Femur (tissue), 1 donor: Measurements from ENCODE around the gene SERAC1.
"Not testable (repeated sequence)": the region's sequence is repeated elsewhere in the genome, so short reads cannot be mapped to it uniquely, and the experiment has no call there.

Experiments
- DNase-seq: peaks from one replicate; pipeline ENCODE4 v3.0.0-alpha.2; 2017

SERAC1 gene

DNA sequence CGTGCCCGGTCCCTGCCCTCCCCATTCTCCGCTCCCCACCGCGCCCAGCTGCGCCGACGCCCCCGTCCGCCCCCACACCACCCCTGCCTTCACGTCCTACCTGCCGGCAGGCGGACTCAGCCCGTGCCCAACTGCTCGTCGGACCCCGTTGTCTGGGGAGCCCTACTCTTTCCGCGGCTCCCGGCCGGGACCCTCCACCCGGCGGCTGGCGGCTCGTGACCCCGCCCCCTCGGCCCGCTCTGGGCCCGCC is at the start of gene SERAC1:
Gene SERAC1, minus strand, starts transcription at position 223 of the 250 bp plus-strand sequence. CDS start 9,899 bp downstream, outside the sequence.
- DNase-seq, result no peak

DNA sequence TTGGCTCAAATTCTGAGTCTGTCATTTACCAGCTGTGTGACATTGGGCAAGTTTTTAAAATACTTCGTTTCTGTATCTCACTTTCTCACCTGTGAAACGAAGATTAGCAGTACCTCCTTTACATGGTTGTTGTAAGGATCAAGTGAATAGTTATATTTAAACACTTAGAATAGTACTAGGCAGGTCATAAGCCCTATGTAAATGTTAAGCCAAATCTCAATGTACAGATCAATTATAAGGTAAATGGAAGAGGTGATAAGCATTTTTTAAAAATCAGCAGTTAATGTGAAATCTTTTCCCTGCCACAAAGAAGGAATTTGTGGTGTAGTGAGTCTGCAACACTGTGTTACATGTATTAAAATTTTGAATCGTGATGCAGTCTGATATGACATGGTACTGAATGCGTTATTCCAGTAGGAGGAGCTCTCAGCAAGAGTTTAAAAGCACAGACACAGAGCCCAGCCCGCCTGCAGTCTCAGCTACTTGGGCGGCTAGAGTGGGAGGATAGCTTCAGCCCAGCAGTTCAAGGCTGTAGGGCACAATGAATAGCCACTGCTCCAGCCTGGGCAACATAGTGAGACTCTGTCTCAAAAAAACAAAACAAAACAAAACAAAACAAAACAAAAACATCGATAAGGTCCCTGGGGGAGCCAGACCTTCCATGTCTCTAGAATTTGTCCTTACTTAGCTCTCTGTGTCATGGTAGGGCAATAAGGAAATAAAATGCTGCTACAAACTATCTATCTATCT is 46.0 kb upstream of the SERAC1 start:
- peak; percentile 65 for DNase-seq

DNA sequence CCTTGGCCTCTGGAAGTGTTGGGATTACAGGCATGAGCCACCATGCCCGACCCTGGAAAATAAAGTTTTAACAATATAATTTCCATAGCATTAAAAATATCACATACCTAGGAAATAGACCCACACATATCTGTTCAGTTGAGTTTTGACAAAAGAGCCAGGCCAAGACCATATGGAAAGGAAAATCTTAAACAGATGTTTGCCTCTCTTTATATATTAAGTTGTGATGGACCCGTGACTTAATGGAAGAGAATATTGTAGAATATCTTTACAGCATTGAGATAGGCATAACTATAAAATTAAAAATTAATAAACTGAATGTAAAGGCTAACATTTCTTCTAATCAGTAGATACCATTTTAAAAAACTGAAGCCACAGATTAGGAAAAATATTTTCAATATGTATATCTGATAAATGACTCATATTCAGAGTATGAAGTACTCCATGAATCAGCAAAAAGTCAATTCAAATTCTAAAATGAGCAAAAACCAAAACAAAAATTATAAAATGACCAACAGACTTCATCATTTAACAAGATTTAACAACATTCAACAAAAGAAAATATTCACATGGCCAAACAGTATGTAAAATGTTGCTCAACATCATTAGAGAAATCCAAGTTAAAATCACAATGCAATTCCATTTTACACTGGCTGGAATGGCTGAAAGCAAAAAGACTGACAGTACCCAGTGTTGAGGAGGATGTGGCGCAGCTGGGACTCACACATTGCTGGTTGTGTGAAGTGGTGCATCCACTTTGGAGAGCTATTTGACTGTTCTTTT is 43.4 kb upstream of the SERAC1 start:
- no peak for DNase-seq

DNA sequence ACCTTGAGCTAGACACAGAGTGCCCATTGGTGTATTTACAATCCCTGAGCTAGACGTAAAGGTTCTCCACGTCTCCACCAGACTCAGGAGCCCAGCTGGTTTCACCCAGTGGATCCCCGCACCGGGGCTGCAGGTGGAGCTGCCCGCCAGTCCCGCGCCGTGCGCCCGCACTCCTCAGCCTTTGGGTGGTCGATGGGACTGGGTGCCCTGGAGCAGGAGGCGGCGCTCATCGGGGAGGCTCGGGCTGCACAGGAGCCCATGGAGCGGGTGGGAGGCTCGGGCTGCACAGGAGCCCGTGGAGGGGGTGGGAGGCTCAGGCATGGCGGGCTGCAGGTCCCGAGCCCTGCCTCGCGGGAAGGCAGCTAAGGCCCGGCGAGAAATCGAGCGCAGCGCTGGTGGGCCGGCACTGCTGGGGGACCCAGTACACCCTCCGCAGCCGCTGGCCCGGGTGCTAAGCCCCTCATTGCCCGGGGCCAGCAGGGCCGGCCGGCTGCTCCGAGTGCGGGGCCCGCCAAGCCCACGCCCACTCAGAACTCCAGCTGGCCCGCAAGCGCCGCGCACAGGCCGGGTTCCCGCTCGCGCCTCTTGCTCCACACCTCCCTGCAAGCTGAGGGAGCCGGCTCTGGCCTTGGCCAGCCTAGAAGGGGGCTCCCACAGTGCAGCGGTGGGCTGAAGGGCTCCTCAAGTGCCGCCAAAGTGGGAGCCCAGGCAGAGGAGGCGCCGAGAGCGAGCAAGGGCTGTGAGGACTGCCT is 41.7 kb upstream of the SERAC1 start:
- not testable (repeated sequence) for DNase-seq

DNA sequence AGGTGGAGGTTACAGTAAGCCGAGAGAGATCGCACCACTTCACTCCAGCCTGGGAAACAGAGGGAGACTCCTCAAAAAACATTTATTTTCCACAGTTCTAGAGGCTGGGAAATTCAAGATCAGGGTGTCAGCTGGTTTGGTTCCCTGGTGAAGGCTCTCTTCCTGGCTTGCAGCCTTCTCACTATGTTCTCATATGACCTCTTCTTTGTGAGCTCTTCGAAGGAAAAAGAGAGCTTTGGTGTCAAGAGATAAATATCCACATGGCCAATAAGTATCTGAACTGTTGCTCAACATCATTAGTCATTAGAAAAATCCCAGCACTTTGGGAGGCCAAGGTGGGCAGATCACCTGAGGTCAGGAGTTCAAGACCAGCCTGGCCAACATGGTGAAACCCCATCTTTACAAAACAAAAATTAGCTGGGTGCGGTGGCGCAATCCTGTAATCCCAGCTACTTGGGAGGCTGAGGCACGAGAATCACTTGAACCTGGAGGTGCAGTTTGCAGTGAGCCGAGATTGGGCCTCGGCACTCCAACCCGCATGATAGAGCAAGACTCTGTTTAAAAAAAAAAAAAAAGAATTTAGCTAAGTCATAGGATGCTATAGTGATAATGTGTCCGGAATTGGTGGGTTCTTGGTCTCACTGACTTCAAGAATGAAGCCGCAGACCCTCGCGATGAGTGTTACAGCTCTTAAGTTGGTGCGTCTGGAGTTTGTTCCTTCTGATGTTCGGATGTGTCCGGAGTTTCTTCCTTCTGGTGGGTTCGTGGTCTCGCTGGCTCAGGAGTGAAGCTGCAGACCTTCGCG is 40.4 kb upstream of the SERAC1 start:
- DNase-seq, result not testable (repeated sequence)

DNA sequence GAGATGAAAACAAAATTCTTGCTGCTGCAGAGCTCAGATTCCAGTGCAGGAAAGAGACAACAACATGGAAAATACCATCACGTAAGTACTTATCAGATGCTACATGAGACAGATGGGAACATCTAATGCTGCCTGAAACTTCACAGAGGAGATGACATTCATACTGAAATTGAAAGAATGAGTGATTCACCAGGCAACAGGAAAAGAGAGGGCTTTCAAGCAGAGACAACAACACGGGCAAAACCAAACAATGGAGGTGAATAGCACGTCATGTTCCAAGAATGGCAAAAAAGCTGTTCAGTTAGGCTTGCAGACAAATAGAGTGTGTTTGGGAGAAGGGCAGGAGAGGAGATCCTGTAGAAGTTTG is 39.3 kb upstream of the SERAC1 start:
- no peak for DNase-seq

DNA sequence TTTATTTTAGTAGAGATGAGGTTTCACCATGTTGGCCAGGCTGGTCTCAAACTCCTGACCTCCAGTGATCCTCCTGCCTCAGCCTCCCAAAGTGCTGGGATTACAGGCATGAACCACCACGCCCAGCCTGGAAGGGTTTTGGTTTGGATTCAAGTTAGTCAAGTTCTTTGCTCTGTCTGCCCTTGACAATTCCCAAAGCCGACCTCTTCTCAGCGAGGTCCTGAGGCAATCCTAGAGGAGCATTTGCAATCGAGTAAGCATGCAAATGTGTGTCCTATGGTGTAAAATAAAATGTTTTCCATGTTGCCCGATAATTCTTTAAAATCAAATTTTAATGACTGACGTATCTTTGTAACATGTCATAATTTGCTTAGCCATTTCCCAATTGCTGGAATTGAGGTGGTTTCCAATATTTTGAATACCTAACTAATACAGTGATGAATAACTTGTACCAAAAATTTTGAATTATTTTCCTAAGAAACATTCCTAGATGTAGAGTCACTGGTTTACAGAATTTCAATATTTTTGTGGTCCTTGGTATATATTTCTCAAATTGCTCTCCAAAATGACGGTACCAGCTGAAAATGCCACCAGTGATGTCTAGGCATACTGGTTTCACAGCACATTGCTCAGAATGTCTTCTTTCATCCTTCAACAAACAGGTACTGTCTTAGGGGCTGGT is 38.8 kb upstream of the SERAC1 start:
- DNase-seq, result no peak

DNA sequence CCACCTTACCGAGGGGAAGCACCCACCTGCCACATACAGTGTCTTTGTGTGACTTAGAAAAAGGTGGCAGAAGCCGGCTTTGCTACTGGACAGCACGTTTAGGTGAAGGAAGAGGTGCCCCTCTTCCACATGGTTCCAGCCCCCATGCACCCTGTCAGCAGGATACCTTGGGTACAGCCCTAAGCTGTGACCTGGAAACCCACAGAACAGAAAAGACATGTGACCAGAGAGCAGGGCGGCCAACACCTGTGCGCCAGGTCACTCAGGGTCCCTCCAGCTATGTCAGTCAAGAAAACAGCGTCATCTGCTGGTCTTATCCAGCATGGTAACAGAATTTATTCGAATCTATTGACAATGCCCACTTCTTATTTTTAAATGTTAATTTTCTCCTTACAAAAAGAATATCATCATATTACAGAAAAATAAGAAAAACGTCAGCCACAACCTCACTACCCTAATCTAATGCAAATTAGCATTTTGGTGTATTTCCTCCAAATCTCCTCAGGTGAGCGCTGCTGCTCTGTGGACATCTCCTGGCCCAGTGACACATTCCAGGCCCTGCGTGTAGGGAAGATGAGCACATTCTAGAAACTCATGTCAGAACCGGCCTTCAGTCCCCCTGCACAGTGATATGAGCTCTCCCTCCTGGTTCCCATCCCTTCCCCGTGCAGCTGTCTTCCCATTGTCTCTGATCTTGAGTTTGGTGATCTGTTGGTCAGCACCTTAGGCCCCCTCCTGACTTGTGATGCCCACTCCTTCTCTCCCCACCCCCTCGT is 37.3 kb upstream of the SERAC1 start:
- no peak for DNase-seq

DNA sequence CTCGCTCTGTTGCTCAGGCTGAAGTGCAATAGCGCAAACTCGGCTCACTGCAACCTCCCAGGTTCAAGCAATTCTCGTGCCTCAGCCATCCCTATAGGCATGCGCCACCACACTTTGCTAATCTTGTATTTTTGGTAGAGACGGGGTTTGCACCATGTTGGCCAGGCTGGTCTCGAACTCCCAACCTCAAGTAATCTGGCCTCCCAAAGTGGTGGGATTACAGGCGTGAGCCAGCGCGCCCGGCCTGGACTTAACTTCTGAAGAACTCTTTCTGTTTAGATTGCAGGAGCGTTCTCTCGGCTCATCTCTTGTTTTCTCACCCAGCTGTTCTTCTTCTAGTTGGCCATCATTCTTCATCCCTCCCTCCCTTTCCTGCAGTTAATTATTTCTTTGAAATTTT is 30.4 kb upstream of the SERAC1 start:
- no peak for DNase-seq

DNA sequence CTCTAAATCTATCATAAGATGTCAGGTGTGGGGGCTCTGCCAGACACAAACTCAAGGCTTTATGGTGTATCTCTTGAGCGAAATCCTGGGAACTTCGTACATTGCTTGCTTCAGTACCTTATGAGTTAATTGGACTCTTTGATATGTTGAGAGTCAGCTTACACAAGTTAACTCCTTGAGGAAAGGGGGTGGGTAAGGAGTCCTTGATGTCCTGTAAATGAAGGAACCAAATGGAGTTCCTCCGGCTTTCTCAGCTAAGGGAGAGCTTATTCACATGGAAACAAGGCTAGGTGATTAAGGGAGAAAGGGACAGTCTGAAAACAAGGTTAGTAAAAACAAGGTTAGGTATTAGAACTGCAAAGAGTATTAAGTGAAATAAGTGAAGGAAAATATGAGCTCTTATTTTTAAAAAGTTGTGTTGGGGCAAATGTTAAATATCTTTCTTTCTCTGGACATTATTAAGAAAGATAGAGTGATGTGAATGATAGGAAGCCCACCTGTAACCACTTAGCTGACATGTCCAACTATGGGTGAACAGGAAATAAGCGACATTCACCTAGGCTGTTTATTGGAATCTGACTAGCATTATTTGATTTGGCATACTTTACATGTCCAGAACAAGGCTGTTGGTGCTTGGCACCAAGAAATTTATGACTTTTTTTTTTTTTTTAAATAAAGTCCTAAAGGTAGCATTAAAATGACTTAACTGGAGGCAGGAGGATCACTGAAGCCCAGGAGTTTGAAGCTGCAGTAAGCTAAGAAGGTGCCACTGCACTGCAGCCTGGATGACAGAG is 26.6 kb upstream of the SERAC1 start:
- no peak for DNase-seq

DNA sequence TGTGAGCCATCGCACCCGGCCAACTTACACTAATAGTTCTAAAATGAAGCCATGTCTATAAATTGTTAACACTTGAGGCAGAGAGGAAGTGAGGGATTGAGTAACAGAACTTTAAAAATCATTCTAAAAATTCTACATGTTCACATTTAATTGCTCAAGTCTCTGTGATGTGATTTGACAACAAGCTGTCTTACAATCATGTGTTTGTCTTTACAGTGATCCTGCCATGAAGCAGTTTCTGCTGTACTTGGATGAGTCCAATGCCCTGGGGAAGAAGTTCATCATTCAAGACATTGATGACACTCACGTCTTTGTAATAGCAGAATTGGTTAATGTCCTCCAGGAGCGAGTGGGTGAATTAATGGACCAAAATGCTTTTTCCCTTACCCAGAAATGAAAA is 23.7 kb upstream of the SERAC1 start:
- DNase-seq, result no peak

DNA sequence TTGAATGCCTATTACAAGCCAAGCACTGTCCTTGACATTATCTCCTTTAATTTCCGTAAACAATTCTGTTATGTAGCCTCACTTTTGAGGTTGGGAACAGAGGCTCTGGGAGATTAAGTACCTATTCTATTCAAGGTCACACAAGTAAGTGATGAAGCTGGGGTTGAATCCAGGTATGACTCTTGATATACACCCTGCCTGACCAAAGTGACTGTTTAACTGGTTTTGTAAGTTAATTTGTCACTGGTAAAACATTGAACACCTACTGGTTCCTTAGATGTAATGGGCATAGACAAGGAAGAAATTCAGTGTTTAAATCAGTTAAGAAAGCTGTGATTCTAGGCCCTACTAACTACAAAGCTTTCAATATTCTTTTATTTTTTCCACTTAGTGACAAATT is 23.0 kb upstream of the SERAC1 start:
- no peak for DNase-seq

DNA sequence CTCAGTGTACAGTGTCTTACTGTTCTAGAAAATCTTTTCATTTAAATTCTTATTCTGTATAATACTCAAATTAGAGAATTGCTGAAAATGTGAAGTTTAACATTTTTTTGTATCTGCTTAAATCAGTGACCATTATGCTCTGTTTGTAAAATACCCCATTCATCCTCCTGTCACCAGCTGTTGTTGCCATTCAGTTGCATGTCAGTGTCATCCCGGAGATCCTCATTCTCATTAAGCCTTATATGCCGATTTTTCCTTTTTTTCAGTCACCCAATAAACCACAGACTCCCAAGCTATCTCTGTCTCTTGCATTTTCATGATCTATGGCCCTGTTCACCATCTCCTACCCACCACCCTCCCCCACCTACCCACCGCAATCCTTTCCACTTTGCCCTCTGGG is 20.5 kb upstream of the SERAC1 start:
- DNase-seq, result no peak

DNA sequence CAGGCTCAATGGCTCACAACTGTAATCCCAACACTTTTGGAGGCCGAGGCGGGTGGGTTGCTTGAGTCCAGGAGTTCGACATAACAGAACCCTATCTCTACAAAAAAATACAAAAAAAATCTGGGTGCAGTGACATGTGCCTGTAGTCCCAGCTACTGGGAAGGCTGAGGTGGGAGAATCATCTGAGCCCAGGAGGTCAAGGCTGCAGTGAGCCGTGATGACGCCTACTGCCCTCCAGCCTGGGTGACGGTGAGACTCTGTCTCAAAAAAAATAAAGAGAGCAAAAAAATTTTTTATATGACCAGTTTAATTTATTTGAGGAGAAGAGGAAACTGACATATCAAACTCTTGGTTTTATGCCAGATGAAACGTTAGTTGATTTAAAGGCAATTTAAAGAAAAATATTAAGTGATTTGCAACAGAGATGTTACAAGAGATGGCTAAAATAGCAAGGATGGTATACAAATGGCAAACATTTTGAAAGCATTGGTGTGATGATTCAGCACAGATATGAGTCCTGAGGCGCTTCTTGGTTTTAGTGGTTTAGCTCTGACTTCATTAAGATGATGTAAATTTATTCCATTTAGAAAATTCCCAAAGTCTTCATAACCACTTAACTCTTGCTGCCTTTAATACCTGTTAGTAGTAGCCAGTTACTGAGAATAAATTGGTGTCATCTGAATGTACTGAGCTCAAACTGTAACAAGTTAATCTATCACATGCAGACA is 17.8 kb upstream of the SERAC1 start:
- no peak for DNase-seq

DNA sequence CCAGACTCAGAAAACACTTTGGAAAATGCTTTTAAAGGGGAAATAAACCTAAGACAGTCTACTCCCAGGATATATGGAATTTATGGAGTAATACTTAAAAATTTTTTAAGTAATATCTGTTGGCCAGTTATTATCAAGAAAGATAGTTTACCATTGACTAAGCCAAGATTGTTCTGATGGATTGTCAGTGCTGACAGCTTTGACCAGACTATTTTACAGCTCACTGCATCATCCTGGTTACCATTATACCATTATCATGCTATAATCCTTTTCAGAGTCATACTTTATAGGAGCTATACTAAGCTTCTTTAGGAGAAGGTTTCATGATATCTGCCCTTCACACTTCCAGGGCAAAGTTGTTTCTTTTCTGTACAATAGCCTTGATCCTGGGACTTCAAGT is 16.5 kb upstream of the SERAC1 start:
- no peak for DNase-seq

DNA sequence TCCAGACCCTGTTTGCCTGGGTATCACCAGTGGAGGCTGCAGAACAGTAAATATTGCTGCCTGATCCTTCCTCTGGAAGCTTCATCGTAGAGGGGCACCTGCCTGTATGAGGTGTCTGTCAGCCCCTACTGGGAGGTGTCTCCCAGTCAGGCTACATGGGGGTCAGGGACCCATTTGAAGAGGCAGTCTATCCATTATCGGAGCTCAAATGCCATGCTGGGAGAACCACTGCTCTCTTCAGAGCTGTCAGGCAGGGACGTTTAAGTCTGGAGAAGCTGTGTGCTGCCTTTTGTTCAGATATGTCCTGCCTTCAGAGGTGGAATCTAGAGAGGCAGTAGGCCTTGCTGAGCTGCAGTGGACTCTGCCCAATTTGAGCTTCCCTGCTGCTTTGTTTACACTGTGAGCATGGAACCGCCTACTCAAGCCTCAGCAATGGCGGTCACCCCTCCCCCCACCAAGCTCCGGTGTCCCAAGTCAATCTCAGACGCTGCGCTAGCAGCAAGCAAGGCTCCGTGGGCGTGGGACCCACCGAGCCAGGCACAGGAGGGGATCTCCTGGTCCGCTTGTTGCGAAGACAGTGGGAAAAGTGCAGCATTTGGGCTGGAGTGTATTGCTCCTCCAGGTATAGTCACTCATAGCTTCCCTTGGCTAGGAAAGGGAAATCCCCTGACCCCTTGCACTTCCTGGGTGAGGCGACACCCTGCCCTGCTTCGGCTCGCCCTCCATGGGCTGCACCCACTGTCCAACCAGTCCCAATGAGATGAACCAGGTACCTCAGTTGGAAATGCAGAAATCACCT is 15.3 kb upstream of the SERAC1 start:
- not testable (repeated sequence) for DNase-seq

DNA sequence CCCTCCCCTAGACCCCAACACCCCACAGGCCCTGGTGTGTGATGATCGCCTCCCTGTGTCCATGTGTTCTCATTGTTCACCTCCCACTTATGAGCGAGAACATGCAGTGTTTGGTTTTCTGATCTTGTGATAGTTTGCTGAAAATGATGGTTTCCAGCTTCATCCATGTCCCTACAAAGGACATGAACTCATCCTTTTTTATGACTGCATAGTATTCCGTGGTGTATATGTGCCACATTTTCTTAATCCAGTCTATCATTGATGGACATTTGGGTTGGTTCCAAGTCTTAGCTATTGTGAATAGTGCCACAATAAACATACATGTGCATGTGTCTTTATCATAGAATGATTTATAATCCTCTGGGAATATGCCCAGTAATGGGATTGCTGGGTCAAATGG is 9.7 kb upstream of the SERAC1 start:
- not testable (repeated sequence) for DNase-seq

DNA sequence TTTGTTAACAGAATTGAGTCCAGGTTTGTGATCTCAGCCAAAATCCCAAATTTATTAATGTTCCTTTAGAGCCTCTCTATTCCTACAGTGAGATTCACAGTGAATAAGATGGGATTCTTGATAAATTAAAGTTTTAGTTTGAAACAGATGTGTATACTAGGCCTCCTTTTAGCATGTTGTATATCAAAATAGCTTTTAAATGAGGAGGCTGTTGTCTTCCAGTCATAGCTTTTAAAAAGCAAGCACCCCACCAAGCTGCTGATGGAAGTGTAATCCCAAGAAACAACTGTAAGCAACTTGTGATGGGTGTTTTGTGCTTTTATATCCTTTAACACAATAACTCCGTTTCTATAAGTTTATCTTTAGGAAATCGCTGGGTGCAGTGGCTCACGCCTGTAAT is 7.0 kb upstream of the SERAC1 start:
- DNase-seq, result no peak

DNA sequence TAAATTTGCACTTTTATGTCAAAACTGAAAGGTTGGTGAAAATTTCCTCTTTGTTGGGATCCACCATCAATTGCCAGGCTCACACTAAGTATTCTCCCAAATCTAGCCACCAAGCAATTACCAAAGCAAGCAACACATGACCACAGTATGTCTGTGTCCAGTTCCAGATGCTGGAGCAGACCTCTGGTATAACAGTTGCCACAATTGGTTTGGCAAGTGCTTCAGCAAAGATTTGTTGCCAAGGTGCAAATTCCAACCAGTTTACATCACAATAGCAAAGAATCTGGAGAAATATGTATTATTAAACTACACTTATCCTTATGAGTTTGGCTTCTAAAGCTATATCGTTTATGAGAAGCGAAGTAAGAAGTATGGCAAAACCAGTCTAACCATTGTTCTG is 6.5 kb upstream of the SERAC1 start:
- DNase-seq, result peak; percentile 73
